GM18520 (cell line): ENCODE results near the gene COL4A6.
"Not testable (repeated sequence)": the region's sequence is repeated elsewhere in the genome, so short reads cannot be mapped to it uniquely, and the experiment has no call there.

Experiments used
- ATAC-seq: cut with Tn5 transposase; IDR thresholded peaks from one replicate; pipeline ENCODE4 v1.9.1; 2021; ENCODE audit not compliant: unreplicated experiment

The COL4A6 gene

GRCh38 chrX:108438110-108438623 lies at the start of gene COL4A6:
Gene COL4A6 (minus strand): TSS chrX:108438422. CDS start chrX:108438196, 226 bp downstream.
- ATAC-seq: no peak

GRCh38 chrX:108485960-108486359 lies 47.7 kb upstream of the COL4A6 start:
- no peak for ATAC-seq

- ATAC-seq: no peak
These were observed 46.0 kb upstream of the COL4A6 start for GRCh38 chrX:108484251-108484650.

GRCh38 chrX:108481528-108481927 lies 43.3 kb upstream of the COL4A6 start:
- not testable (repeated sequence) for ATAC-seq

GRCh38 chrX:108473979-108474378 lies 35.8 kb upstream of the COL4A6 start:
- no peak for ATAC-seq

GRCh38 chrX:108468486-108468885 lies 30.3 kb upstream of the COL4A6 start:
- no peak for ATAC-seq

GRCh38 chrX:108464604-108465003 lies 26.4 kb upstream of the COL4A6 start:
- no peak for ATAC-seq

GRCh38 chrX:108456971-108457477 lies 18.8 kb upstream of the COL4A6 start:
- ATAC-seq: no peak

GRCh38 chrX:108453841-108454240 lies 15.6 kb upstream of the COL4A6 start:
- no peak for ATAC-seq

- ATAC-seq: no peak
These were observed 9.1 kb upstream of the COL4A6 start for GRCh38 chrX:108447303-108447702.

GRCh38 chrX:108442901-108443464 lies 4.8 kb upstream of the COL4A6 start:
- no peak for ATAC-seq

GRCh38 chrX:108439961-108440696 lies 1.9 kb upstream of the COL4A6 start:
- no peak for ATAC-seq

- ATAC-seq: no peak
These were observed 1.3 kb upstream of the COL4A6 start, which contains the start of gene COL4A5 for GRCh38 chrX:108439426-108439942. Gene COL4A5 (plus strand): TSS chrX:108439838. CDS start chrX:108440126, 288 bp downstream.

GRCh38 chrX:108437349-108438109 lies 693 bp downstream of the COL4A6 start:
- ATAC-seq: no peak

GRCh38 chrX:108435261-108435660 lies 3.0 kb downstream of the COL4A6 start:
- ATAC-seq: no peak

GRCh38 chrX:108426262-108426661 lies 12.0 kb downstream of the COL4A6 start:
- ATAC-seq: no peak

GRCh38 chrX:108420481-108420880 lies 17.7 kb downstream of the COL4A6 start:
- ATAC-seq: no peak

- ATAC-seq: no peak
These were observed 18.8 kb downstream of the COL4A6 start for GRCh38 chrX:108419401-108419800.

GRCh38 chrX:108417257-108417656 lies 21.0 kb downstream of the COL4A6 start:
- peak; percentile 61 for ATAC-seq

- ATAC-seq: no peak
These were observed 22.3 kb downstream of the COL4A6 start for GRCh38 chrX:108415891-108416290.

GRCh38 chrX:108415146-108415545 lies 23.1 kb downstream of the COL4A6 start:
- no peak for ATAC-seq
